Thyroid gland (tissue), 4 donors: Measurements from ENCODE around the gene ANGEL1.

Source experiments
- CTCF ChIP-seq, 6 experiments: fragments of 200-600 bp in 3 of 6; fragments of 450-650 bp in 3 of 6; sonication (generic) in 3 of 6; IDR thresholded peaks; one replicate each; pipeline ENCODE4 v1.5.1; 2016 to 2019; ENCODE audit warnings: antibody characterized with exemption in 6 of 6, mild to moderate bottlenecking in 2 of 6, inconsistent platforms in 1 of 6, moderate library complexity in 1 of 6
- POLR2A ChIP-seq, 2 donors: fragments of 450-650 bp; IDR thresholded peaks; one replicate each; pipeline ENCODE4 v1.6.1; 2017; ENCODE audit warnings: antibody characterized with exemption in 2 of 2, mild to moderate bottlenecking in 2 of 2, moderate library complexity in 1 of 2

GRCh38 chr14:76793956-76794355 is 18.7 kb downstream of the ANGEL1 start:
- TF ChIP-seq CTCF (IDR thresholded peaks at IDR 0.05) (no peak), POLR2A (IDR thresholded peaks at IDR 0.05) (no peak)
